OCI-LY3 (cell line): ENCODE measurements around the gene LPAR2.

Source experiments
- CTCF ChIP-seq: fragments of 200-600, 300-600 bp; sonication (generic); IDR thresholded peaks from 2 replicates; pipeline ENCODE4 v1.5.1; 2014; ENCODE audit warnings: antibody characterized with exemption, low read length, low read depth
- EZH2phosphoT487 ChIP-seq: fragments of 200-600 bp; shearing (Covaris generic); IDR thresholded peaks from 2 replicates; pipeline ENCODE4 v1.6.1; 2018; ENCODE audit warnings: antibody characterized with exemption, mixed run types, low read depth

- TF ChIP-seq EZH2phosphoT487 (no peak), CTCF (no peak)
Observed at GRCh38 chr19:19661675-19662251, 33.7 kb upstream of the LPAR2 start.
